ENCODE measurements around the gene COPA. TPM values are rescaled to one million over a fixed set of nuclear protein-coding genes. Genes with fewer than 3 reads are reported as not detected.

The COPA gene
- total RNA-seq, 2 experiments from 2014 or later = 117 to 118 TPM

DNA sequence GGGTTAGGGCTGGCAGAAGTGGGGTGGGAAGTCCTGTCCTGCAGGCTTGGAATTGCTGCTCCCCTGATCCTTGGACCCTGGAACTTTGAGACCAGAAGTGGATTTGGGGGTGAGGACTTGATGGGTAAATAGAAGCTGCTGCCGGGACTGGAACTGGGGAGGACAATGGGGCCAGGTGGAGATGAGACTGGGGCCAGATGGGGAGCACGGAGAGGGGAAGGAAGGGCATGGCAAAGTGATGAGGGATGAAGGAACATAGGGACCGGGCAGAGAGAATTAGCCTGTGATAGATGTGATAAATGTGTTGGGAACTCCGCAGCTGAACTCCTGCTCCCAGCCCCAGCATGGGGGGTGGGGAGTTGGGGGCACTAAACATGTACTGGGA, 24.5 kb upstream of the COPA start:
- H3K36me3 Mint-ChIP-seq (ENCODE audit: low read depth) = no peaks in the 10 kb centered on the region
- no peaks in the 10 kb centered on the region for H3K27me3 Mint-ChIP-seq
- H3K4me1 Mint-ChIP-seq (ENCODE audit: low read depth) = no peaks in the 10 kb centered on the region
- ATAC-seq = no peak
- CTCF ChIA-PET = interaction anchor here (0.7 to 8.6 kb wide), 5 partner anchors 10 to 281 kb away, joined by 3 to 41 read pairs (median 6); no protein-coding TSS in a partner anchor
- intact Hi-C loops (cut with micrococcal nuclease) = no loop called here
- no peak overlapping the region for H3K4me3 Mint-ChIP-seq
- POLR2A ChIA-PET = interaction anchor here (1.0 to 1.1 kb wide), 2 partner anchors 8 to 240 kb away, joined by 3 read pairs; no protein-coding TSS in a partner anchor
- H3K9me3 Mint-ChIP-seq = no peaks in the 10 kb centered on the region
- DNase-seq = no peak
- H3K27ac Mint-ChIP-seq = no peak overlapping the region
- TF ChIP-seq, protein P1, sequence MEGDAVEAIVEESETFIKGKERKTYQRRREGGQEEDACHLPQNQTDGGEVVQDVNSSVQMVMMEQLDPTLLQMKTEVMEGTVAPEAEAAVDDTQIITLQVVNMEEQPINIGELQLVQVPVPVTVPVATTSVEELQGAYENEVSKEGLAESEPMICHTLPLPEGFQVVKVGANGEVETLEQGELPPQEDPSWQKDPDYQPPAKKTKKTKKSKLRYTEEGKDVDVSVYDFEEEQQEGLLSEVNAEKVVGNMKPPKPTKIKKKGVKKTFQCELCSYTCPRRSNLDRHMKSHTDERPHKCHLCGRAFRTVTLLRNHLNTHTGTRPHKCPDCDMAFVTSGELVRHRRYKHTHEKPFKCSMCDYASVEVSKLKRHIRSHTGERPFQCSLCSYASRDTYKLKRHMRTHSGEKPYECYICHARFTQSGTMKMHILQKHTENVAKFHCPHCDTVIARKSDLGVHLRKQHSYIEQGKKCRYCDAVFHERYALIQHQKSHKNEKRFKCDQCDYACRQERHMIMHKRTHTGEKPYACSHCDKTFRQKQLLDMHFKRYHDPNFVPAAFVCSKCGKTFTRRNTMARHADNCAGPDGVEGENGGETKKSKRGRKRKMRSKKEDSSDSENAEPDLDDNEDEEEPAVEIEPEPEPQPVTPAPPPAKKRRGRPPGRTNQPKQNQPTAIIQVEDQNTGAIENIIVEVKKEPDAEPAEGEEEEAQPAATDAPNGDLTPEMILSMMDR (IDR thresholded peaks at IDR 0.05) = no peak

DNA sequence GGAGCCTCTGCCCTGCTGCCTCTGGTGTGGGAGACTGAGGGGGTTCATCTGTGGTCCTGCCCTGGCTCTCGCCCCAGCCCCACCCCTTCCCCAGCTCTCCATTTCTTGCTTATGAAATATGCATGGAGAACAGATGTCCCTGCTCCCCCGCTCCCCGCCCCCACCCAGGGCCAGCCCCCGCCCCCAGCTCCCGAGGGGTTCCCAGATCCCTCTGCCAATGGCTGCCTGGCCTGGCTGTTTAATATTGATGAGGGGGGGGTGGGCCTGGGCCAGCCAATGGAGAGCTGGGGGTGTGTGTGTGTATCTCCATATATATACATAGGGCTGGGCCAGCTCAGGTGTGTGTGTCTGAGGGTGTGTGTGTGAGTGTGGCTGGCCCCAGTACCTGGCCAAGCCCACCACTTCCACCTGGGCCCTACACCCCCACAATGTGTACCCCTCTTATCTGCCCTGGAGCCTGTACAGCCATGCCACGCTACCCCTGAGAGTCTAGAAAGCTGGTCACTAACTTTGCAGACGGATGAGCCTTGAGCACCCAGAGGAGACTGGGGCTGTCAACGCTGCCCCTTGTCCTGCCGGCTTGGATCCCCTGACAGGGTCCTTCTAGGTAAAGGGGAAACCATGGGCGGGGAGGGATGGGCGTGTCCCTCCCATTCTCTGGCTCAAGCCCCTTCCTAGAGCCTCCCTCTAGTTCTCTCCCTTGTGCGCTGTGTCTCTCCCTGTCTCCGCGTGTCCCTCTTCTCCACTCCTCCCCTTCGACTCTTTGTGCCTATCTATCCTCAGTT, 23.9 kb upstream of the COPA start, which contains the start of gene NHLH1:
NHLH1 (plus strand) TSS at position 341 of the 785 bp plus-strand sequence. CDS start 3,661 bp downstream, outside the sequence.
- H3K4me3 Mint-ChIP-seq = no peak within 1 kb of the TSS

DNA sequence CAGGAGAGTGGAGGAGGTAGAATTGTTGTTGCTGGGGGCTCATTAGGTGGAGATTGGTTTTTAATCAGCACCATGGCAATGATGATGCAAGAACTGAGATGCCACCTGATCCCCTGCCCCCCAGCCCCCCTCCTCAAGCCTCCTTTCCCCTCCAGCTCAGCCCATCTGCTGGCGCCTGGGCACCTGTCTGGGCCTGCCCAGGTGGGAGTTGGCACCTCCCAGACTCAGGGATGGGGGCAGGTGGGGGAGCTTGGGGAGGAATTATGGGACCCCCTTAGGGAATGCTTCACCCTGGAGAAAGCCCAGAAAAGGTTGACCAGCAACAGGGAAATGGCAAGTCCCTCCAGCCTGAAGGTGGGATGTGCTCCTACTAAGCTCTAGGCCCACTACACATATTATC, 22.3 kb upstream of the COPA start:
- intact Hi-C loops (cut with micrococcal nuclease) = no loop called here
- Mint-ChIP-seq H3K9me3 (no peaks in the 10 kb centered on the region), H3K4me3 (no peak overlapping the region), H3K36me3 (ENCODE audit: low read depth) (peaks cover 4% of the 10 kb centered on the region), H3K4me1 (ENCODE audit: low read depth) (no peaks in the 10 kb centered on the region), H3K27me3 (no peaks in the 10 kb centered on the region), H3K27ac (no peak overlapping the region)
- ChIA-PET CTCF (interaction anchor here (1.0 to 8.6 kb wide), 3 partner anchors 12 to 74 kb away, joined by 3 to 41 read pairs (median 3); no protein-coding TSS in a partner anchor), POLR2A (no interaction called here)
- TF ChIP-seq, protein P1 (IDR thresholded peaks at IDR 0.05) = no peak
- DNase-seq (no peak), ATAC-seq (no peak)

More for the DNA sequence above, 23.9 kb upstream of the COPA start, which contains the start of gene NHLH1:
- ATAC-seq (no peak), DNase-seq (no peak)
- intact Hi-C loops (cut with micrococcal nuclease) = no loop called here
- Mint-ChIP-seq H3K4me1 (ENCODE audit: low read depth) (no peaks in the 10 kb centered on the region), H3K27me3 (no peaks in the 10 kb centered on the region), H3K36me3 (ENCODE audit: low read depth) (no peaks in the 10 kb centered on the region), H3K27ac (no peak within 1 kb of the TSS), H3K9me3 (no peaks in the 10 kb centered on the region)
- TF ChIP-seq, protein P1 (IDR thresholded peaks at IDR 0.05) = no peak
- ChIA-PET CTCF (interaction anchor here (1.1 to 8.6 kb wide), 3 partner anchors 10 to 75 kb away, joined by 3 to 41 read pairs (median 6); no protein-coding TSS in a partner anchor), POLR2A (interaction anchor here (1.1 kb wide), 1 partner anchor 9 kb away, joined by 3 read pairs; no protein-coding TSS in a partner anchor)

DNA sequence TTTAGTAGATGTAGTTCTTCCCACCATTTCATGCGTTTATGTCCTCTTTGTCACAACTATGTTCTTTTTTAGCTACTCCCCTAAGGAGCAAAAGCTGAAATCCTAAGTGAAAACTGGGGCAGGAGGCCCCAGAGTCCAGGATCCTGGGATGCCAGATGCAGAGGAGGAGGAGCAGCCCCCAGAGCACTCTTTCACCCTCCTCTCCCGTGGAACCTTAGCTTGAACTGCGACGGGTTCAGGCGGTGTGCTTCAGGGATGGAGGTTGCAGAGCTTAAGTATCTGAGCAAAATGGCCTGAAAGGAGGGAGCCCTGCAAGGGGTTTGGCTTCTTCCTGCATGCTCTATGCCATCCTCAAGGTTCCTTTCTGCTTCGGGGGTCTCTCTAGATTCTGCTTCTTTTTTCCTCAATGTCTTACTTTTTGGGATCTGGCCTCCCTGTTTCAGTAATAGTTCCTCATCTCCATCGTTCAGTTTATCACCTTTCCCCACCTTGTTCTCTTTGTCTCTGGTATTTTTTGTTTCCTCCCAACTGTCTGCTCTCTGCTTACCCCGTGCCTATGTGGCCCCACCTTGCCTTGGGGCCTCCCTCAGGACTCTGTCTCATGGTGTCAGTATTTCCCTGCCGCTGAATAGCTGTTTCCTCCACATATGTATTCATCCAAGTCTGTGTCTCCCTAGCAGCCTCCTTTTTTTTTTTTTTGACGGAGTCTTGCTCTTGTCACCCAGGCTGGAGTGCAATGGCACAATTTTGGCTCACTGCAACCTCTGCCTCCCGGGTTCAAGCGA, 21.1 kb upstream of the COPA start:
- intact Hi-C loops (cut with micrococcal nuclease) = no loop called here
- ChIA-PET POLR2A (interaction anchor here (1.0 kb wide), 1 partner anchor 36 kb away, joined by 3 read pairs; the partner anchor contains the start of gene VANGL2), CTCF (interaction anchor here (0.7 to 8.6 kb wide), 4 partner anchors 9 to 171 kb away, joined by 3 to 41 read pairs (median 6); no protein-coding TSS in a partner anchor)
- peaks cover 7% of the 10 kb centered on the region for H3K36me3 Mint-ChIP-seq (ENCODE audit: low read depth)
- no peak overlapping the region for H3K27ac Mint-ChIP-seq
- H3K4me1 Mint-ChIP-seq (ENCODE audit: low read depth) = no peaks in the 10 kb centered on the region
- no peak for DNase-seq
- TF ChIP-seq, protein P1 (IDR thresholded peaks at IDR 0.05) = no peak
- ATAC-seq = no peak
- H3K4me3 Mint-ChIP-seq = no peak overlapping the region
- no peaks in the 10 kb centered on the region for H3K27me3 Mint-ChIP-seq
- no peaks in the 10 kb centered on the region for H3K9me3 Mint-ChIP-seq
